H1 (cell line): ENCODE measurements around the gene PRPF38A. TPM values are rescaled to one million over a fixed set of nuclear protein-coding genes. Genes with fewer than 3 reads are reported as not detected.

ENCODE experiments used
- CTCF ChIA-PET: fragments of 300-600 bp; sonication (Branson Sonifier 250); formaldehyde crosslinking; loops from one replicate; lab custom pipeline; 2021; ENCODE audit not compliant: partially characterized antibody; lab: Charles Lee
- POLR2A ChIA-PET: fragments of 300-600 bp; sonication (Branson Sonifier 250); formaldehyde crosslinking; loops from one replicate; lab custom pipeline; 2021; ENCODE audit warnings: inconsistent platforms; ENCODE audit not compliant: partially characterized antibody; lab: Charles Lee
- DNase-seq, 2 experiments: peaks; one replicate each; pipeline versions ENCODE4 v3.0.0 to v3.0.0-alpha.2; 2010 to 2022; ENCODE audit warnings: low spot score in 2 of 2, low read depth in 1 of 2, mixed read lengths in 1 of 2
- FAIRE-seq: peaks from 2 replicates; lab custom pipeline; 2011; peaks lifted over from hg19 to GRCh38; lab: Jason Lieb, UNC
- H2AFZ ChIP-seq: 2 replicates; pipeline ENCODE4 v1.8.1; 2012; ENCODE audit warnings: low read length, inconsistent platforms
- H2AK5ac ChIP-seq: 2 replicates; pipeline ENCODE4 v1.6.1; 2013; ENCODE audit warnings: low read depth, low read length
- H2BK120ac ChIP-seq: replicated peaks from 2 replicates; pipeline ENCODE3; 2013; ENCODE audit warnings: low read depth, low read length, inconsistent platforms
- H2BK12ac ChIP-seq: 2 replicates; pipeline ENCODE4 v1.6.1; 2013; ENCODE audit warnings: low read depth, low read length
- H2BK15ac ChIP-seq: 2 replicates; pipeline ENCODE4 v1.6.1; 2013; ENCODE audit warnings: low read length
- H2BK20ac ChIP-seq: 2 replicates; pipeline ENCODE4 v1.6.1; 2013; ENCODE audit warnings: low read length
- H2BK5ac ChIP-seq: 2 replicates; pipeline ENCODE4 v1.6.1; 2013; ENCODE audit warnings: low read depth, low read length
- H3K14ac ChIP-seq: 2 replicates; pipeline ENCODE4 v1.6.1; 2013; ENCODE audit warnings: inconsistent platforms; ENCODE audit not compliant: insufficient read length
- H3K18ac ChIP-seq: 2 replicates; pipeline ENCODE4 v1.6.1; 2013; ENCODE audit warnings: low read length; ENCODE audit errors: extremely low read depth
- H3K23ac ChIP-seq: 2 replicates; pipeline ENCODE4 v1.6.1; 2013; ENCODE audit warnings: inconsistent platforms; ENCODE audit not compliant: insufficient read length
- H3K23me2 ChIP-seq: 2 replicates; pipeline ENCODE4 v1.6.1; 2013; ENCODE audit warnings: low read depth, low read length
- H3K27ac ChIP-seq: 2 replicates; pipeline ENCODE4 v1.6.1; 2011; ENCODE audit warnings: low read depth, low read length, inconsistent platforms
- H3K27me3 ChIP-seq, 4 experiments: replicated peaks in 1 of 4; 1 replicate in 1 of 4; 2 replicates in 3 of 4; pipeline versions ENCODE4 v1.6.1 to v1.8.1; 2011 to 2013; ENCODE audit warnings: low read length in 3 of 4, mild to moderate bottlenecking in 3 of 4, inconsistent platforms in 2 of 4, mixed read lengths in 2 of 4, moderate library complexity in 1 of 4; ENCODE audit not compliant: control insufficient read depth in 3 of 4, insufficient read depth in 3 of 4; ENCODE audit errors: extremely low read depth in 1 of 4
- H3K36me3 ChIP-seq, 4 experiments: 2 replicates each; pipeline versions ENCODE4 v1.6.1 to v1.8.1; 2011 to 2013; ENCODE audit warnings: mild to moderate bottlenecking in 4 of 4, low read length in 3 of 4, moderate library complexity in 2 of 4, control low read depth in 1 of 4, inconsistent platforms in 1 of 4; ENCODE audit not compliant: insufficient read depth in 4 of 4, control insufficient read depth in 2 of 4
- H3K4ac ChIP-seq: replicated peaks from 2 replicates; pipeline ENCODE3; 2013; ENCODE audit warnings: low read length, low read depth, mixed read lengths, inconsistent platforms; ENCODE audit not compliant: insufficient read length
- H3K4me1 ChIP-seq, 4 experiments: replicated peaks in 1 of 4; 1 replicate in 1 of 4; 2 replicates in 3 of 4; pipeline versions ENCODE4 v1.6.1 to v1.8.1; 2011 to 2013; ENCODE audit warnings: low read length in 3 of 4, inconsistent platforms in 2 of 4, mixed read lengths in 1 of 4; ENCODE audit not compliant: insufficient read depth in 4 of 4, control insufficient read depth in 3 of 4
- H3K4me2 ChIP-seq, 2 experiments: 2 replicates each; pipeline versions ENCODE4 v1.6.1 to v1.8.1; 2011 to 2013; ENCODE audit warnings: low read depth in 2 of 2, low read length in 2 of 2, control low read depth in 1 of 2, inconsistent platforms in 1 of 2, mild to moderate bottlenecking in 1 of 2; ENCODE audit not compliant: insufficient read depth in 1 of 2
- H3K4me3 ChIP-seq, 4 experiments: fragments of 200-600, 300-600 bp in 1 of 4; sonication (generic), shearing (Covaris generic), sonication (Bioruptor Twin) in 1 of 4; 2 replicates each; pipeline versions ENCODE4 v1.5.1 to v1.8.1; 2011 to 2016; ENCODE audit warnings: low read length in 4 of 4, low read depth in 3 of 4, control low read depth in 2 of 4, inconsistent platforms in 2 of 4, mild to moderate bottlenecking in 2 of 4, mixed read lengths in 1 of 4, moderate library complexity in 1 of 4; ENCODE audit not compliant: insufficient read depth in 2 of 4; ENCODE audit errors: extremely low read depth in 1 of 4
- H3K56ac ChIP-seq: replicated peaks from 2 replicates; pipeline ENCODE3; 2013; ENCODE audit warnings: low read depth, mild to moderate bottlenecking, mixed read lengths, low read length, inconsistent platforms; ENCODE audit not compliant: insufficient read length
- H3K79me1 ChIP-seq: 2 replicates; pipeline ENCODE4 v1.6.1; 2013; ENCODE audit warnings: low read depth, low read length, control low read depth
- H3K79me2 ChIP-seq, 2 experiments: 2 replicates each; pipeline versions ENCODE4 v1.6.1 to v1.8.1; 2012 to 2013; ENCODE audit warnings: low read length in 2 of 2, mild to moderate bottlenecking in 2 of 2, inconsistent platforms in 1 of 2; ENCODE audit not compliant: insufficient read depth in 2 of 2, control insufficient read depth in 1 of 2
- H3K9ac ChIP-seq, 4 experiments: replicated peaks in 1 of 4; 1 replicate in 1 of 4; 2 replicates in 3 of 4; pipeline versions ENCODE4 v1.6.1 to v1.8.1; 2011 to 2013; ENCODE audit warnings: low read depth in 3 of 4, low read length in 3 of 4, control low read depth in 2 of 4, mild to moderate bottlenecking in 2 of 4, moderate library complexity in 2 of 4, inconsistent platforms in 1 of 4; ENCODE audit errors: extremely low read depth in 1 of 4
- H3K9me3 ChIP-seq, 2 experiments: 2 replicates each; pipeline versions ENCODE4 v1.6.1 to v1.8.1; 2012 to 2013; ENCODE audit warnings: mild to moderate bottlenecking in 2 of 2, moderate library complexity in 2 of 2, control low read depth in 1 of 2, inconsistent platforms in 1 of 2, low read depth in 1 of 2, low read length in 1 of 2, mixed read lengths in 1 of 2; ENCODE audit not compliant: insufficient read depth in 2 of 2
- H4K20me1 ChIP-seq, 2 experiments: replicated peaks in 1 of 2; 2 replicates each; pipeline versions ENCODE3 to v1.8.1; 2011 to 2013; ENCODE audit warnings: inconsistent platforms in 2 of 2, low read length in 2 of 2, mild to moderate bottlenecking in 1 of 2; ENCODE audit not compliant: insufficient read depth in 2 of 2, control insufficient read depth in 1 of 2
- H4K5ac ChIP-seq: 2 replicates; pipeline ENCODE4 v1.6.1; 2013; ENCODE audit warnings: low read length, low read depth, mixed read lengths, inconsistent platforms; ENCODE audit not compliant: insufficient read length
- H4K8ac ChIP-seq: 2 replicates; pipeline ENCODE4 v1.8.0; 2013; ENCODE audit warnings: mild to moderate bottlenecking, moderate library complexity, low read length, inconsistent platforms; ENCODE audit not compliant: insufficient read depth; ENCODE audit errors: extremely low read depth
- H4K91ac ChIP-seq: replicated peaks from 2 replicates; pipeline ENCODE3; 2013; ENCODE audit warnings: low read length, mixed read lengths, inconsistent platforms; ENCODE audit not compliant: insufficient read length
- EZH2 ChIP-seq: fragments of 200-600 bp; sonication (generic); IDR thresholded peaks from 2 replicates; pipeline ENCODE4 v1.7.1; 2012; ENCODE audit warnings: low read depth, mild to moderate bottlenecking, moderate library complexity, low read length, inconsistent platforms; ENCODE audit not compliant: severe bottlenecking
- JUN ChIP-seq: IDR thresholded peaks from 2 replicates; pipeline ENCODE4 v1.6.1; 2011; ENCODE audit warnings: low read depth, mild to moderate bottlenecking, improper control_type of control experiment, low read length
- POU5F1 ChIP-seq: IDR thresholded peaks from 2 replicates; pipeline ENCODE4 v1.6.1; 2011; ENCODE audit warnings: low read depth, mild to moderate bottlenecking, low read length, moderate library complexity
- RXRA ChIP-seq: IDR thresholded peaks from 2 replicates; pipeline ENCODE4 v1.6.1; 2011; ENCODE audit warnings: low read depth, mild to moderate bottlenecking, low read length, moderate library complexity; ENCODE audit not compliant: insufficient read depth
- polyA plus RNA-seq, 7 experiments: library from polyadenylated mRNA; depleted of rRNA in 3 of 7; stranded (reverse) in 5 of 7; unstranded in 2 of 7; fragments of >200 nt in 5 of 7; fragments of 200-250 nt in 2 of 7; gene quantifications; 1 replicate in 5 of 7; 2 replicates in 1 of 7; 4 replicates in 1 of 7; pipeline versions ENCODE4 v1.2.1 to v1.2.3, GENCODE V29; 2011 to 2013; ENCODE audit warnings: missing spikeins in 2 of 7, mixed read lengths in 2 of 7
- total RNA-seq: library from RNA; stranded (reverse); fragmentation: NEBNext Ultra II Directional; extraction: Animal tissue kit (Norgen Biotek cat#: 25700); gene quantifications from 2 replicates; pipeline ENCODE4 v1.2.1, GENCODE V29; 2021

The PRPF38A gene
- total and polyA plus RNA-seq, 2 of the 8 experiments (the other 6 are each of a cell fraction or from before 2014, with no cell fraction given): 25.6 to 76.2 TPM

- peaks cover 0 to 1% of the 10 kb centered on the region in 2 experiments for H4K20me1 ChIP-seq
- no peak overlapping the region for H2BK5ac ChIP-seq
- H2BK120ac ChIP-seq: no peak overlapping the region
- H3K18ac ChIP-seq: no peak overlapping the region
- no peak overlapping the region for H3K14ac ChIP-seq
- DNase-seq (no peak), FAIRE-seq (no peak)
- CTCF ChIA-PET: interaction anchor here (0.7 to 1.5 kb wide), 2 partner anchors 19 to 756 kb away, joined by 3 read pairs; no protein-coding TSS in a partner anchor
- H4K91ac ChIP-seq: no peak overlapping the region
- TF ChIP-seq POU5F1 (no peak), JUN (no peak), EZH2 (no peak), RXRA (no peak)
- no peaks in the 10 kb centered on the region; a peak in 1 of 7 replicates for H3K4me1 ChIP-seq
- H3K79me1 ChIP-seq: no peaks in the 10 kb centered on the region
- no peak overlapping the region for H2AFZ ChIP-seq
- H2BK20ac ChIP-seq: no peak overlapping the region
- no peak overlapping the region for H3K56ac ChIP-seq
- H3K23me2 ChIP-seq: no peaks in the 10 kb centered on the region
- POLR2A ChIA-PET: interaction anchor here (0.5 to 2.2 kb wide), 6 partner anchors 8 to 415 kb away, joined by 3 to 10 read pairs (median 4); partner anchors contain the start of genes ORC1 and PRPF38A
- H3K4me3 ChIP-seq: no peak overlapping the region
- no peak overlapping the region for H4K8ac ChIP-seq
- no peak overlapping the region for H3K23ac ChIP-seq
- H3K9ac ChIP-seq: no peak overlapping the region
- H3K79me2 ChIP-seq: no peaks in the 10 kb centered on the region
- H3K36me3 ChIP-seq: peaks cover 0 to 35% (median 12%) of the 10 kb centered on the region in 4 experiments; a peak in 5 of 8 replicates
- H4K5ac ChIP-seq: no peak overlapping the region
- no peak overlapping the region for H3K4me2 ChIP-seq
- H3K4ac ChIP-seq: no peak overlapping the region
- H2BK12ac ChIP-seq: no peak overlapping the region
- H3K9me3 ChIP-seq: no peaks in the 10 kb centered on the region
- no peak overlapping the region for H2BK15ac ChIP-seq
- no peaks in the 10 kb centered on the region for H3K27me3 ChIP-seq
- no peak overlapping the region for H3K27ac ChIP-seq
- H2AK5ac ChIP-seq: no peak overlapping the region
Observed at GRCh38 chr1:52424231-52424636, 19.8 kb downstream of the PRPF38A start.
